Stimulated activated CD4-positive, alpha-beta T cell treated with anti-CD3 and anti-CD28 coated beads, Interleukin-15, amount 100 ng/mL, for 24 hours (primary cell): Measurements from ENCODE around the gene TRIM26.
"Not testable (repeated sequence)": the region's sequence is repeated elsewhere in the genome, so short reads cannot be mapped to it uniquely, and the experiment has no call there.

ENCODE experiments used
- DNase-seq: peaks from one replicate; pipeline ENCODE4 v3.0.0-alpha.2; 2020

The TRIM26 gene

GRCh38 chr6:30152910-30153610 is 60.1 kb downstream of the TRIM26 start:
- DNase-seq: no peak

- DNase-seq: no peak
Observed at GRCh38 chr6:30152016-30152673, 61.1 kb downstream of the TRIM26 start.

GRCh38 chr6:30151580-30151979 is 61.6 kb downstream of the TRIM26 start:
- DNase-seq: no peak

- DNase-seq: no peak
Observed at GRCh38 chr6:30150671-30151395, 62.4 kb downstream of the TRIM26 start.

- no peak for DNase-seq
Observed at GRCh38 chr6:30149858-30150550, 63.2 kb downstream of the TRIM26 start.

GRCh38 chr6:30149234-30149633 is 64.0 kb downstream of the TRIM26 start:
- no peak for DNase-seq

- DNase-seq: no peak
Observed at GRCh38 chr6:30147096-30147495, 66.1 kb downstream of the TRIM26 start.

GRCh38 chr6:30145818-30146217 is 67.4 kb downstream of the TRIM26 start:
- DNase-seq: no peak

GRCh38 chr6:30144811-30145210 is 68.4 kb downstream of the TRIM26 start:
- no peak for DNase-seq

GRCh38 chr6:30143780-30144179 is 69.4 kb downstream of the TRIM26 start:
- no peak for DNase-seq

GRCh38 chr6:30142665-30143064 is 70.5 kb downstream of the TRIM26 start:
- no peak for DNase-seq

- not testable (repeated sequence) for DNase-seq
Observed at GRCh38 chr6:30140240-30140639, 73.0 kb downstream of the TRIM26 start.

- DNase-seq: no peak
Observed at GRCh38 chr6:30136570-30137286, 76.5 kb downstream of the TRIM26 start.

GRCh38 chr6:30135757-30136156 is 77.4 kb downstream of the TRIM26 start, which contains the start of gene TRIM40:
TSS of gene TRIM40 (plus strand) at chr6:30136140. CDS start at chr6:30137037, 897 bp downstream.
- DNase-seq: no peak

- no peak for DNase-seq
Observed at GRCh38 chr6:30135147-30135546, 78.1 kb downstream of the TRIM26 start.
